GM18870 (cell line): Measurements from ENCODE around the gene SRXN1.
"Not testable (repeated sequence)": the region's sequence is repeated elsewhere in the genome, so short reads cannot be mapped to it uniquely, and the experiment has no call there.

Source experiments
- ATAC-seq: cut with Tn5 transposase; IDR thresholded peaks from one replicate; pipeline ENCODE4 v1.9.1; 2021; ENCODE audit warnings: moderate library complexity; ENCODE audit not compliant: unreplicated experiment

The SRXN1 gene

GRCh38 chr20:653110-653589 is at the start of gene SRXN1:
SRXN1 (minus strand) TSS chr20:653200; CDS start chr20:653185, 15 bp downstream.
- no peak for ATAC-seq

- no peak for ATAC-seq
Measured at GRCh38 chr20:701401-702129, 48.6 kb upstream of the SRXN1 start.

GRCh38 chr20:699811-700338 is 46.9 kb upstream of the SRXN1 start:
- no peak for ATAC-seq

GRCh38 chr20:699342-699741 is 46.3 kb upstream of the SRXN1 start:
- ATAC-seq: no peak

GRCh38 chr20:698276-698675 is 45.3 kb upstream of the SRXN1 start:
- ATAC-seq: no peak

- ATAC-seq: no peak
Measured at GRCh38 chr20:697826-698225, 44.8 kb upstream of the SRXN1 start.

GRCh38 chr20:695165-695866 is 42.3 kb upstream of the SRXN1 start:
- ATAC-seq: no peak

GRCh38 chr20:694496-694895 is 41.5 kb upstream of the SRXN1 start:
- ATAC-seq: no peak

- ATAC-seq: not testable (repeated sequence)
Measured at GRCh38 chr20:693786-694185, 40.8 kb upstream of the SRXN1 start.

GRCh38 chr20:692044-692443 is 39.0 kb upstream of the SRXN1 start:
- no peak for ATAC-seq

- no peak for ATAC-seq
Measured at GRCh38 chr20:689947-690346, 36.9 kb upstream of the SRXN1 start.

GRCh38 chr20:689348-689747 is 36.3 kb upstream of the SRXN1 start:
- no peak for ATAC-seq

- ATAC-seq: no peak
Measured at GRCh38 chr20:688809-689212, 35.8 kb upstream of the SRXN1 start.

GRCh38 chr20:687468-688203 is 34.6 kb upstream of the SRXN1 start:
- no peak for ATAC-seq

- no peak for ATAC-seq
Measured at GRCh38 chr20:684676-685319, 31.8 kb upstream of the SRXN1 start.

- ATAC-seq: no peak
Measured at GRCh38 chr20:682123-682522, 29.1 kb upstream of the SRXN1 start.

- no peak for ATAC-seq
Measured at GRCh38 chr20:680638-681187, 27.7 kb upstream of the SRXN1 start.

- no peak for ATAC-seq
Measured at GRCh38 chr20:677957-678356, 25.0 kb upstream of the SRXN1 start.

GRCh38 chr20:676967-677366 is 24.0 kb upstream of the SRXN1 start:
- ATAC-seq: no peak

- ATAC-seq: no peak
Measured at GRCh38 chr20:676315-676937, 23.4 kb upstream of the SRXN1 start.
